Right lobe of liver (tissue), 6 donors: Measurements from ENCODE around the gene CDC14A. TPM values are rescaled to one million over a fixed set of nuclear protein-coding genes. Genes with fewer than 3 reads are reported as not detected.

Experiments
- ATAC-seq, 4 donors: fragments of 200-7000 bp; cut with Tn5 transposase; one replicate each; pipeline ENCODE4 v1.9.1; 2020; ENCODE audit warnings: mild to moderate bottlenecking in 4 of 4, moderate library complexity in 4 of 4
- DNase-seq, 3 donors: peaks; one replicate each; pipeline ENCODE4 v3.0.0-alpha.2; 2020
- H3K27ac ChIP-seq, 3 donors: fragments of 200-600 bp; one replicate each; pipeline ENCODE4 v1.8.0; 2022
- H3K27me3 ChIP-seq, 2 donors: fragments of 200-600 bp; one replicate each; pipeline ENCODE4 v1.8.0; 2022
- H3K36me3 ChIP-seq, 4 donors: fragments of 200-600 bp; sonication (generic) in 1 of 4; one replicate each; pipeline versions ENCODE4 v1.5.1 to v1.8.0; 2017 to 2022; ENCODE audit warnings: control low read depth in 1 of 4
- H3K4me1 ChIP-seq, 4 donors: fragments of 200-600 bp; sonication (generic) in 1 of 4; one replicate each; pipeline versions ENCODE4 v1.5.1 to v1.8.0; 2017 to 2022; ENCODE audit warnings: control low read depth in 1 of 4
- H3K4me3 ChIP-seq, 3 donors: fragments of 200-600 bp; one replicate each; pipeline ENCODE4 v1.8.0; 2022
- H3K9me3 ChIP-seq, 4 donors: fragments of 200-600 bp; sonication (generic) in 1 of 4; one replicate each; pipeline versions ENCODE4 v1.5.1 to v1.8.0; 2017 to 2022; ENCODE audit warnings: control low read depth in 1 of 4
- POLR2A ChIP-seq: fragments of 450-650 bp; IDR thresholded peaks from one replicate; pipeline ENCODE4 v1.6.1; 2017; ENCODE audit warnings: antibody characterized with exemption, mild to moderate bottlenecking
- WGBS: methylation state at CpG from one replicate; pipeline ENCODE4 v1.1.6; 2018; ENCODE audit warnings: low coverage, low lambda C conversion rate; ENCODE audit not compliant: insufficient coverage; ENCODE audit errors: missing lambda C conversion rate; 5-methylcytosine and 5-hydroxymethylcytosine counted together
- intact Hi-C, 2 donors: fragments of 100-400 bp; cut with DNase I; formaldehyde crosslinking; loops; one replicate each; pipeline versions ENCODE4 v1.11.2 to v1.14.1; 2022
- total RNA-seq, 6 experiments: library from RNA; depleted of rRNA in 2 of 6; stranded (reverse); fragments of >200 nt in 2 of 6; fragmentation: NEBNext Ultra II Directional in 3 of 6; extraction: Animal tissue kit (Norgen Biotek cat#: 25700) in 3 of 6; gene quantifications; one replicate each; pipeline versions ENCODE4 v1.1.0 to v1.2.4, GENCODE V29; 2016 to 2023
- TF ChIP-seq, protein P1 (sequence below), 4 donors: fragments of 200-600 bp in 3 of 4; fragments of 450-650 bp in 1 of 4; IDR thresholded peaks; one replicate each; pipeline versions ENCODE4 v1.5.1 to v1.8.0; 2016 to 2022; ENCODE audit warnings: antibody characterized with exemption in 4 of 4, mild to moderate bottlenecking in 2 of 4
- donor health status: DM: no; HTN: yes; CAD: no.
- donor health status: DM: no; HTN: no; CAD: no.
- donor health status: DM: no; HTN: no; CAD: no.
- donor health status: DM: no; HTN: yes; CAD: no.
- donor health status: DM: no; HTN: yes; CAD: no.

CDC14A gene
- total RNA-seq, 6 experiments from 2014 or later: 1.1 to 3.3 (median 1.6) TPM

- Histone ChIP-seq H3K4me3 (no peak overlapping the region), H3K27me3 (no peaks in the 10 kb centered on the region), H3K36me3 (no peaks in the 10 kb centered on the region), H3K4me1 (peaks cover 0 to under 1% (median 0%) of the 10 kb centered on the region in 4 donors), H3K9me3 (no peaks in the 10 kb centered on the region), H3K27ac (no peak overlapping the region)
- intact Hi-C loops: loop anchor here in 1 of 2 donors (10.0 kb wide), 1 partner anchor 71 kb away; no protein-coding TSS in a partner anchor
- no peak for DNase-seq
- no peak for TF ChIP-seq POLR2A
- TF ChIP-seq, protein P1, sequence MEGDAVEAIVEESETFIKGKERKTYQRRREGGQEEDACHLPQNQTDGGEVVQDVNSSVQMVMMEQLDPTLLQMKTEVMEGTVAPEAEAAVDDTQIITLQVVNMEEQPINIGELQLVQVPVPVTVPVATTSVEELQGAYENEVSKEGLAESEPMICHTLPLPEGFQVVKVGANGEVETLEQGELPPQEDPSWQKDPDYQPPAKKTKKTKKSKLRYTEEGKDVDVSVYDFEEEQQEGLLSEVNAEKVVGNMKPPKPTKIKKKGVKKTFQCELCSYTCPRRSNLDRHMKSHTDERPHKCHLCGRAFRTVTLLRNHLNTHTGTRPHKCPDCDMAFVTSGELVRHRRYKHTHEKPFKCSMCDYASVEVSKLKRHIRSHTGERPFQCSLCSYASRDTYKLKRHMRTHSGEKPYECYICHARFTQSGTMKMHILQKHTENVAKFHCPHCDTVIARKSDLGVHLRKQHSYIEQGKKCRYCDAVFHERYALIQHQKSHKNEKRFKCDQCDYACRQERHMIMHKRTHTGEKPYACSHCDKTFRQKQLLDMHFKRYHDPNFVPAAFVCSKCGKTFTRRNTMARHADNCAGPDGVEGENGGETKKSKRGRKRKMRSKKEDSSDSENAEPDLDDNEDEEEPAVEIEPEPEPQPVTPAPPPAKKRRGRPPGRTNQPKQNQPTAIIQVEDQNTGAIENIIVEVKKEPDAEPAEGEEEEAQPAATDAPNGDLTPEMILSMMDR (IDR thresholded peaks at IDR 0.05): no peak
- 68% methylated on average over 3 of the region's 3 CpGs for WGBS
- no peak for ATAC-seq
These were observed 183.7 kb downstream of the CDC14A start for GRCh38 chr1:100536031-100536430.

GRCh38 chr1:100538913-100539835 lies 186.9 kb downstream of the CDC14A start:
- H3K4me3 ChIP-seq: peak overlapping the region; percentile 45 to 75 (median 50)
- TF ChIP-seq, protein P1 (IDR thresholded peaks at IDR 0.05): peak; percentile 22 to 38 (median 32)
- TF ChIP-seq POLR2A: no peak
- no peaks in the 10 kb centered on the region for H3K9me3 ChIP-seq
- no peaks in the 10 kb centered on the region for H3K36me3 ChIP-seq
- no peaks in the 10 kb centered on the region for H3K27me3 ChIP-seq
- WGBS: 1% methylated on average over 28 of the region's 105 CpGs
- DNase-seq (peak; percentile 78 to 90 (median 83)), ATAC-seq (peak; percentile 76 to 89 (median 80))
- peak overlapping the region; percentile 69 to 95 (median 92) for H3K27ac ChIP-seq
- intact Hi-C loops: loop anchor here in 1 of 2 donors (10.0 kb wide), 1 partner anchor 74 kb away; no protein-coding TSS in a partner anchor
- H3K4me1 ChIP-seq: peaks cover 0 to 17% (median 0%) of the 10 kb centered on the region in 4 donors

DNA sequence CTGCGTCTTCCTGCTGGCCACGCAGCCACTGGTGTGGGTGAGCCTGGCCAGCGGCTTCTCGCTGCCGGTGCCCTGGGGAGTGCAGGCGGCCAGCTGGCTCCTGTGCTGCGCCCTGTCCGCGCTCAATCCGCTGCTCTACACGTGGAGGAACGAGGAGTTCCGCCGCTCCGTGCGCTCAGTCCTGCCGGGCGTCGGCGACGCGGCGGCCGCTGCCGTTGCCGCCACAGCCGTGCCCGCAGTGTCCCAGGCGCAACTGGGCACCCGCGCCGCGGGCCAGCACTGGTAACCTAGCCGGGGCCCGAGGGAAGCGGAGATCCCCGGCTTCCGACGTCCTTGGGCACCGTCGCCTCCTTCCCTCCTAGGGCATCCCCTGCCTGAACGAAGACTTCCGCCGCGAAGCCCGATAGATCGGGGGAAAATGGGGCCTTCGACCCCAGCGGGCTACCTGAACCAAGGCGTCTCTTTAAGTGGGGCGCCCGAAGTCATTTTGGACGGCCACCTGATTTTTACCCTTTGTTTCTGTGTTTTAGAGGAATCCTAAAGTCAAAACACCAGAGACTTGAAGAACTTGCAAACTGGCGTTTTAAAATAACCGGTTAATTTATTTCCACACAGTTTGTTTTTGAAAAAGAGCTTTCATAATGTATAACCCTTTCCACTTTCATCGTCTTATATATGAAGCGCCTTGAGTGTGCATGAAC lies 187.7 kb downstream of the CDC14A start:
- TF ChIP-seq, protein P1 (IDR thresholded peaks at IDR 0.05): no peak
- TF ChIP-seq POLR2A: no peak
- Histone ChIP-seq H3K4me3 (peak overlapping the region; percentile 45 to 75 (median 50)), H3K27ac (peak overlapping the region; percentile 69 to 95 (median 92)), H3K9me3 (no peaks in the 10 kb centered on the region), H3K36me3 (no peaks in the 10 kb centered on the region), H3K4me1 (peaks cover 0 to 17% (median 0%) of the 10 kb centered on the region in 4 donors), H3K27me3 (no peaks in the 10 kb centered on the region)
- intact Hi-C loops: loop anchor here in 1 of 2 donors (10.0 kb wide), 1 partner anchor 75 kb away; no protein-coding TSS in a partner anchor
- peak; percentile 49 to 62 (median 59) for DNase-seq
- ATAC-seq: peak; percentile 15 to 56 (median 36)
- 36% methylated on average over 16 of the region's 57 CpGs for WGBS

DNA sequence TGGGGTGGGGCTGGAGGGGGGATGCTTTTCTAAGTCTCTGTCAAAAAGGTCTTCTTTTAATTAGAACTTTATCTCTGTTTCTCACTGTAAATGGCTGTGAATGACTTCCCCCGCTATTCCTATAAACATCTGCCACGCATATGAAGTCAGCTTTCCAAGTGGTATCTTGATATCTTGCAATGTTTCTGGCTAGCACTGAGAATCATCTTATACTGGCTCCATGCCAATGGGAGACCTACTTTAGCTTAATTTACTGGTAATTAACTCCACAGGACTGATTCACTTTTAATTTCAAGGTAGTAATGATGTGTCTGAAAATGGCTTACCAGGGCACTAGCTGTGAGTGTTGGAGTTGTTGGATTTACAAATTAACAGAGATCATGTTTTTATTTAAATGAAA lies 190.0 kb downstream of the CDC14A start:
- 93% methylated on average over 2 of the region's 2 CpGs for WGBS

More for the DNA sequence above, 190.0 kb downstream of the CDC14A start:
- DNase-seq (no peak), ATAC-seq (no peak)
- H3K27me3 ChIP-seq: no peaks in the 10 kb centered on the region
- intact Hi-C loops: no loop called here
- no peak overlapping the region for H3K27ac ChIP-seq
- H3K4me1 ChIP-seq: peaks cover 0 to 17% (median 0%) of the 10 kb centered on the region in 4 donors
- TF ChIP-seq, protein P1 (IDR thresholded peaks at IDR 0.05): no peak
- no peak for TF ChIP-seq POLR2A
- H3K4me3 ChIP-seq: no peak overlapping the region
- no peaks in the 10 kb centered on the region for H3K36me3 ChIP-seq
- no peaks in the 10 kb centered on the region for H3K9me3 ChIP-seq
